G401 (cell line): ENCODE measurements around the gene FJX1. TPM values are rescaled to one million over a fixed set of nuclear protein-coding genes. Genes with fewer than 3 reads are reported as not detected.
"Not testable (repeated sequence)": the region's sequence is repeated elsewhere in the genome, so short reads cannot be mapped to it uniquely, and the experiment has no call there.

Experiments used
- DNase-seq: peaks from one replicate; pipeline ENCODE4 v3.0.0-alpha.2; 2015; ENCODE audit warnings: low spot score
- in situ Hi-C: cut with HindIII; loops from 2 replicates; pipeline ENCODE4 v1.10.0; 2016; ENCODE audit warnings: low sequenced_read_pairs, mixed read lengths
- total RNA-seq: library from RNA; depleted of rRNA; stranded (reverse); fragments of >200 nt; shearing (Covaris generic); gene quantifications from 2 replicates; pipeline ENCODE4 v1.2.3, GENCODE V29; 2014; rRNA removed

Gene FJX1
- total RNA-seq, 1 experiment from 2014 or later = 36.5 TPM

GRCh38 chr11:35658020-35658948, 40.0 kb downstream of the FJX1 start:
- in situ Hi-C loops = no loop called here
- DNase-seq = no peak

- in situ Hi-C loops = no loop called here
- DNase-seq = peak; percentile 64
These were observed 43.3 kb downstream of the FJX1 start for GRCh38 chr11:35661534-35661933.

GRCh38 chr11:35662061-35662648, 43.9 kb downstream of the FJX1 start:
- peak; percentile 91 for DNase-seq
- in situ Hi-C loops = no loop called here

GRCh38 chr11:35662649-35663407, 44.6 kb downstream of the FJX1 start, which contains the start of gene TRIM44:
Gene TRIM44, plus strand, starts transcription at chr11:35662775. Its CDS starts 337 bp downstream, at chr11:35663112.
- in situ Hi-C loops = no loop called here
- peak; percentile 48 for DNase-seq

- no peak for DNase-seq
- in situ Hi-C loops = no loop called here
These were observed 45.1 kb downstream of the FJX1 start for GRCh38 chr11:35663408-35663702.

GRCh38 chr11:35664977-35665441, 46.7 kb downstream of the FJX1 start:
- in situ Hi-C loops = no loop called here
- no peak for DNase-seq

GRCh38 chr11:35667257-35667656, 49.0 kb downstream of the FJX1 start:
- DNase-seq = no peak
- in situ Hi-C loops = no loop called here

GRCh38 chr11:35668350-35668749, 50.1 kb downstream of the FJX1 start:
- DNase-seq, in situ Hi-C loops: not testable (repeated sequence)

Other genes starting within 250 kb of the FJX1 start
- gene SLC1A2, start 198.9 kb upstream of the FJX1 start, total RNA-seq = 0.14 TPM in 1 of 2 replicates, not detected in the other
- 0.31 TPM in 1 of 2 replicates, not detected in the other for gene PAMR1, start 92.8 kb upstream of the FJX1 start, total RNA-seq
- gene TRIM44, start 44.3 kb downstream of the FJX1 start, total RNA-seq = 8.3 and 38.1 TPM in 2 replicates